Measurements from ENCODE around the gene LRMDA. TPM values are rescaled to one million over a fixed set of nuclear protein-coding genes. Genes with fewer than 3 reads are reported as not detected.

Gene LRMDA
- total RNA-seq, 1 donor from 2014 or later, result not detected

- intact Hi-C loops (cut with micrococcal nuclease), result no loop called here
These were observed 1012.8 kb downstream of the LRMDA start for GRCh38 chr10:76444034-76444800.

DNA sequence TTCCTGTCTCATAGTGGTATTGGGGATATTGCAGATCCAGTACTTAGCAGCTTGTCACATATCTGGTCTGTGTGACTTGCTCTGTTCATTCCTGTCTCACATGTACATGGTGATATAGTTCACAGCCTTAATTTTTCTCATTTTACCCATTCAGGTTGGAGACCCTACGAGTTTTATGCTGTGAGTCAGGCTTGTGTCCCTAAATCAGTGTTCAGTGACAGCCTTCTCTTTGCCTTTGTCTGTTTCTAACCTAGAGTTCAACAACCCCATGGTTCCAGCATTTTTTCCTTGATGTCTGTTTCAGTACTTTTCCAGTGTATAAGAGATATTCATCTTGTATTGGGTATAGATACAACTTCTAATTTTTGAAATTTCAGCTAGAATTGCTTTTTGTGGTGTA, 1016.2 kb downstream of the LRMDA start:
- intact Hi-C loops (cut with micrococcal nuclease), result no loop called here

DNA sequence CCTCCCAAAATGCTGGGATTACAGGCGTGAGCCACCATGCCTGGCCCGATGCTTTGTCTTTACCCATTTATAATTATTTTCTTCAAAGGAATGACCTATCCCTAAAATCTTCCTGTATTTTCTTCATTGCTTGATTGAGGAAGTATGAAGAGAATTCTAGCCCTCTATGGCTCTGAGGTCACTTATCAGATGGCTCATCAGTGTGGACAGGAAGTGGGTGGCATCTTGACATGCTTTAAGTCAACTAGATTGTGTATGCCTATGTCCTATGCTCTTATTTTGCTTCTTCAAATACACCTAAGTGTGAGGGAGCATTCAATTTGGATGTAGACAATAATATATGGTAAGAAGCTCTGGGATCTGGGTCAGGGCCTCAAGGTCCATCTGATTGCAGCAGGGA, 1020.5 kb downstream of the LRMDA start:
- intact Hi-C loops (cut with micrococcal nuclease), result no loop called here

DNA sequence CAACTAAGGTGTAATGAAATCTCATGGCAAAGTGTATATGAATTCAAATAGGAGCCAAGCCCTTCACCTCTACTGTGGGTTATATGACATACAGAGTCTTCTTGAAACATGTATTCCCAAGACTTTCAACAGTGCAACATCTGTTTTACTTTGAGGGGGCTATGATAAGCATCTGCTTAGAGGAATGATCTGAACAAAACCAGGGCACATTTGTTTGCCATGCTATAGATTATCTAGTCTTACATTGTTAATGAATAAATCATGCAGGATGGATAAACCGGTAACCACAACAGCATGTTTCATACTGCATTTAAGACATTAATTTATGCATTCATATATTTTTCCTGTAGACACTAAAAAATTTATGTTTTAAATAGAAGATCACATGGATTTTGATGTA, 1021.9 kb downstream of the LRMDA start:
- intact Hi-C loops (cut with micrococcal nuclease), result no loop called here

GRCh38 chr10:76453997-76454396, 1022.6 kb downstream of the LRMDA start:
- intact Hi-C loops (cut with micrococcal nuclease), result no loop called here

DNA sequence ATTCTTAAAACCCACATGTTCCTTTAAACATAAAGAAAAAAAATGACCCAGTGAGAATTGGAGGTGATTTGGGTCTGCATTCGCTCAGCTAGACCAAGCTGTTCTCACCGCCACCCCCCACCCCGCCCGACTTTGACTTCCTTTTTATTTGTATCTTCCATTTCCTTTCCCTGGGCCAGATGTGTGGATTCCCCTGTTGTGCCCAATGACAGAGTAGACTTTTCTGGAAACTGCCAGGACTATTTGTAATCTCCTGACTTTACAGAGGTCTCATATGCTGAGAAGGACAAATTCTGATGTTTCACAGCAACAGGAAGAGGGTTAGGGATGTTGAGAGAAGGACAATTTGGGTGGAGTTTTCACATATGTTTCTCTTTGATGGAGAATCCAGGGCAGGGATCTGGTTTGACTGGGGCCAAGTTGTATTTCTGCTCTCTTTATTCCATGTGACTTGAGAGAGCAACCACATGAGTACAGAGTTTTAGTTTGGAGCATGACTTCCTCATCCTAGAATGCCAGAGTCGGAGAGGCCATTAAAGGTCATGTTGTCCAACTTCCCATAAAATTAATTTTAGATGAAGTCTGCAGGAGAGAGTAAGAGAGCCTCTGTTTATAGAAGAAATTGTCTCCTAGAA, 1023.2 kb downstream of the LRMDA start:
- intact Hi-C loops (cut with micrococcal nuclease), result no loop called here

GRCh38 chr10:76456197-76456596, 1024.8 kb downstream of the LRMDA start:
- intact Hi-C loops (cut with micrococcal nuclease), result no loop called here

DNA sequence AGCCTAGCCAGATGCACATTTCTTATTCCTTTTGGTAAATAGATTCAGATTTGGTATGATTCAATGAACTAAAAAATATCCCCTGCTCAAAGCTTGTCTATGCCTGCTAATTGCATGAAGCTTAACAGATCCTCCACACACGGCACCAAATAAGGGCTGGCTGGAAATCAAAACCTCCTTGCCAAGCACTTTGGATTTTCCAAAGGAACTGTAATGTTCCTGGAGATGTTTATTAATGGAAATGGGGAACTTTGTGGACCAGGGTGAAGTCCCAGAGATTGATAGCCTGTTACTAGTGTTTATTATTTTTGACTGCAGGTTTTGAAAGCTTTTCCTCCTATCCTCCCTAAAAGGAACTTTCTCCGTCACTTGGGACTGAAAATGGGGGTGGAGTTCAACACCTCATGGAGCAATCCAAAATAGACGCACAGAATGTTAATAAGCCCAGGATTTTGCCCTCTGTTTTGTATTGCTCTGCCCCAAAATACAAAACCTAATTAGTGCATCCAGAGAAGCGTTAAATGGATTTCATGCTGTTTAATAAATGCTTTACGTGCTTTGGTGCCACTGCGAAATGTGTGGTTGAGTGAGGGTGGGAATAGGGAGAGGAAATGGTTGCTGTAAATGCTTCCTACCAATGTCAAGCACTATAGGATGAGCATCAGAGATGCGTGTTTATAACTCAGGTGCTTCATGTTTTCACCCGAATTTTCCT, 1027.7 kb downstream of the LRMDA start:
- intact Hi-C loops (cut with micrococcal nuclease), result no loop called here

DNA sequence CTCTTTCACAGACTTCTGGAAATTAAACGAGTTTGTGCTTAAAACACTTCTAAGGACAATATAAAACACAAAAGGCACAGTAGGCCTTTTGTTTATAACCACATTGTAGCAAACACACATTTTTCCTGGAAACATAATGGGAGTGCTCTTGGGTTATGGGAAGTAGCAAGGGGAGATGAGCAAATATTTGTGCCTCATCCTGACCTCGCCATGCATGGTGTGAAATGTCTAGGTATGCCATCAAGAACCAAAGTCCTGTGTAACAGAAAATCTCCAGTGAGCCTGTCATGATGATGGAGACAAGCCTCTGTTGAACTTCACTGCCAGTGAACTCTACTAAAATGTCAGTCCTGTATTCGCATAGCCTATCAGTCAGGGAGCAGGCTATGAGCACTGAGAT, 1029.6 kb downstream of the LRMDA start:
- intact Hi-C loops (cut with micrococcal nuclease), result no loop called here

- intact Hi-C loops (cut with micrococcal nuclease), result no loop called here
These were observed 1031.7 kb downstream of the LRMDA start for GRCh38 chr10:76463111-76463510.

DNA sequence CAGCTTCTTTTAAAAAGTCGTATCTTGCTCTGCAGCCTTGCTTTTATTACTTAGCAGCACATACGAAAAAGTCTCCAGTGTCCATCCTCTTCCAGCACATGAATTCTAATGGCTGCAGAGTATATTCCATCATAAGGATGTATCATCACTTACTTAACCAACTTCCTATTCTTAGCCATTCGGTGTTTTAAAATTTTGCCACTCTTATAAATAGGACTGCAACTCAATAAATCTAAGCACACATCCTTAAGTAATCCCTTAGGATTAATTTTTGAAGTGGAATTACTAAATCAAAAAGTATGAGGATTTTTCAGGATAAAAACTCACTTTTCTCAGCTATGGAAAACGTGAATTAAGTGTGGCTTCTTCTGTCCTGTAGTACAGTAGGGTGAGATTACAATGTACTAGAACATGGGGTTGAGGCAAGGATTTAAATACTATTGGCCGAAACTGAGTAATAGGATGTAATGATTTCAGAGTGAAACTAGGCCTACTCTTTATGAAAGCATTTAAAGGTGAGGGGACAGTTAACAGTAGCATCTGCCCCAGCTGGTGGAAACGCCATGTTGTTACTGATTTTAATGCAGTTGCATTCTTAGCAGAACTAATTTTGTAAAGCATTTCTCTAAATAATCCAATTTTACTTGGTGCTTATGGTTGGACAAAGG, 1035.5 kb downstream of the LRMDA start:
- intact Hi-C loops (cut with micrococcal nuclease), result no loop called here

DNA sequence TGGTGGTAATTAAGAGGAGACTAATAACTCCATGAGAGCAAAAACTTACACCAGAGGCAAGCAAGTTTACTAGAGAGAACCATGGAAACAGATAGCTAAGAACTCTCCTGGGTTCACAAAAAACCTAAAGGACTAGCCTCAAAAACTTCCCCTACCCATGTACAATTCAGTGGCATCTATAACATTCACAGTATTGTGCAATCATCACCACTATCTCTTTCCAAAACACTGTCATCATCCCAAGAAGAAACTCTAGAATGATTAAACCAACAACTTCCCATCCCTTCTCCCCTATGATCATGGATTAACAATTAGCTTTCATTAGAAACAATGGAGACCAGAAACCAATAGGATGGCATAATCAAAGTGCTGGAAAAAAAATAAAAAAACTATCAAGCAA, 1038.3 kb downstream of the LRMDA start:
- intact Hi-C loops (cut with micrococcal nuclease), result no loop called here

GRCh38 chr10:76479103-76479790, 1047.8 kb downstream of the LRMDA start:
- intact Hi-C loops (cut with micrococcal nuclease), result no loop called here

DNA sequence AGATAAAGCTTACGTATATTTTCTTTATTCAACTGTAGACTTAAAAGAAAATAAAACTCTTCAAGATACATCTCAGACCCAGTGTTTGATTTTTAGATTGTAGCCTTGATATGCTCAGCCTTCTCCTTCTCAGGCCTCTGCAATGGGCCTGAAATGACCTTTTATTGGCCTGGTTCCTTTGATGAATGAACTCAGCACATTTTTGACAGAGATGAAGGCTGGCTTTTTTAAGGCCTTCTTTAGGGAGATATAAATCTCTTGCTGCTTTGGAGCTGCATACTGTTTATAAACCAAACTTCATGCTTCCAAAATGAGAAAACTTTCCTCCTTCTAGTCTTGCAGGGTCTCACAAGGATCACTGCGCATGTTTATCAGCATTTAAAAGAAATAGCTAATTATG, 1049.8 kb downstream of the LRMDA start:
- intact Hi-C loops (cut with micrococcal nuclease), result no loop called here

GRCh38 chr10:76487582-76487981, 1056.2 kb downstream of the LRMDA start:
- intact Hi-C loops (cut with micrococcal nuclease), result no loop called here

GRCh38 chr10:76488602-76489001, 1057.2 kb downstream of the LRMDA start:
- intact Hi-C loops (cut with micrococcal nuclease), result no loop called here

DNA sequence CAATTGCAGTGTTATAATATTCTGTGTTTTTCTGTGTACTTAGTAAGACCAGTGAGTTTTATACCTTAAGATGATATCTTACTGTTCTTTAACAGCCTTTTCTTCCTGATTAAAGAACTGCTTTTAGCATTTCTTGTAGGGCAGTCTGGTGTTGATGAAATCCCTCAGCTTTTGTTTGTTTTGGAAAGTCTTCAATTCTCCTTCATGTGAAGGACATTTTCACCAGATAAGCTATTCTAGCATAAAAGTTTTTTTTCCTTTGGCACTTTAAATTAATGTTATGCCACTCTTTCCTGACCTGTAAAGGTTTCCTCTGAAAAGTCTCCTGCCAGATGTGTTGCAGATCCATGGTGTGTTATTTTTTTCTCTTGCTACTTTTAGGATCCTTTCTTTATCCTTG, 1059.8 kb downstream of the LRMDA start:
- intact Hi-C loops (cut with micrococcal nuclease), result no loop called here

DNA sequence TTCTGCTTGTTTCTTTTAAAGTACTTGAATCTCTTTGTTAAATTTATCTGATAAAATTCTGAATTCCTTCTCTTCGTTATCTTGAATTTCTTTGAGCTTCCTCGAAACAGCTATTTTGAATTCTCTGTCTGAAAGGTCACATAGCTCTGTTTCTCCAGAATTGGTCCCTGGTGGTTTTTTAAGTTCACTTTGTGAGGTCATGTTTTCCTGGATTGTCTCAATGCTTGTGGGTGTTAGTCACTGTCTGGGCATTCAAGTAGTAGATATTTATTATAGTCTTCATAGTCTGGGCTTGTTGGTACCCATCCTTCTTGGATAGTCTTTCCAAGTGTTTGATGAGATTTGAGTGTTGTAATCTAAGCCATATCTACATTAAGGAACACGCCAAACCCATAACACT, 1060.6 kb downstream of the LRMDA start:
- intact Hi-C loops (cut with micrococcal nuclease), result no loop called here

DNA sequence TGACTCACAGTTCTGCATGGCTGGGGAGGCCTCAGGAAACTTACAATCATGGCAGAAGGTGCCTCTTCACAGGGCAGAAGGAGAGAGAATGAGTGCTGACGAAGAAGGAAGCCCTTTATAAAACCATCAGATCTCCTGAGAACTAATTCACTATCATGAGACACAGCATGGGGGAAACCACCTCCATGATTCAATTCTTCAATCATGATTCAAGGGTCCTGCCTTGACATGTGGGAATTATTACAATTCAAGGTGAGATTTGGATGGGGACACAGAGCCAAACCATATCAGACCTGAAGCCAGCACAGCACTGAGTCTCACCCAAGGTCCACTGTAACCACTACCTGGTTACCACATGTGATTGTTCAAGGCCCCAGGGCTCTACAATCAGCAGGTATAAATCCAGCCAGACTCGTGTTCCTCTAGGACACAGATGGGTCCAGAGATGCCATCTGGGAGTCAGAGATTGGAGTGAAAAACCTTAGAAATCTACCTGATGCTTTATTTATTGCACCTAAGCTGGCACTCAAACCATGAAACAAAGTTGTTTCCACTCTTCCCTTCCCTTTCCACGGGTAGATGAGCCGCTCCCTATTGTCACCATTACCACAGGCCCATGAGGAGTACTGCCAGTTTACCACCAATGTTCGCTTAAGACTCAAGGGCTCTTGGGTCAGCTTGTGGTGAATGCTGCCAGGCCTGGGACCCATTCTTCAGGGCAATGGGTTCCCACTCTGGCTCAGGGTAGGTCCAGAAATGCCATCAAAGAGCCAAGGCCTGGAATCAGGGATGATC, 1061.5 kb downstream of the LRMDA start:
- intact Hi-C loops (cut with micrococcal nuclease), result no loop called here

GRCh38 chr10:76497666-76498065, 1066.2 kb downstream of the LRMDA start:
- intact Hi-C loops (cut with micrococcal nuclease), result no loop called here

GRCh38 chr10:76504823-76505222, 1073.4 kb downstream of the LRMDA start:
- intact Hi-C loops (cut with micrococcal nuclease), result no loop called here
